HepG2 (cell line): ENCODE measurements around the gene LIPT1. TPM values are rescaled to one million over a fixed set of nuclear protein-coding genes. Genes with fewer than 3 reads are reported as not detected.

ENCODE experiments used
- CC2D1A ChIP-seq: sonication (generic); formaldehyde crosslinking; IDR thresholded peaks from 2 replicates; pipeline ENCODE4 v1.8.1; 2023; ENCODE audit warnings: mild to moderate bottlenecking, missing genetic modification reagents
- FOXJ3 ChIP-seq: sonication (generic); formaldehyde crosslinking; IDR thresholded peaks from 2 replicates; pipeline ENCODE4 v1.4.0; 2020; ENCODE audit warnings: missing genetic modification reagents, mild to moderate bottlenecking, borderline replicate concordance
- FOXK1 ChIP-seq: sonication (generic); formaldehyde crosslinking; IDR thresholded peaks from 2 replicates; pipeline ENCODE4 v1.4.0; 2020; ENCODE audit warnings: low read depth, missing genetic modification reagents, borderline replicate concordance
- JUNB ChIP-seq: sonication (generic); formaldehyde crosslinking; IDR thresholded peaks from 2 replicates; pipeline ENCODE4 v1.8.0; 2022; ENCODE audit warnings: missing genetic modification reagents, mild to moderate bottlenecking, borderline replicate concordance
- MED8 ChIP-seq: sonication (generic); formaldehyde crosslinking; IDR thresholded peaks from 2 replicates; pipeline ENCODE4 v1.8.1; 2023; ENCODE audit warnings: mild to moderate bottlenecking, missing genetic modification reagents; ENCODE audit not compliant: insufficient replicate concordance
- MIXL1 ChIP-seq: IDR thresholded peaks from 2 replicates; pipeline ENCODE4 v1.6.1; 2016
- TGIF2 ChIP-seq: IDR thresholded peaks from 2 replicates; pipeline ENCODE4 v1.6.1; 2016; ENCODE audit warnings: control low read depth, missing compliant biosample characterization
- ZNF230 ChIP-seq: sonication (generic); formaldehyde crosslinking; IDR thresholded peaks from 2 replicates; pipeline ENCODE4 v1.4.0; 2020; ENCODE audit warnings: mild to moderate bottlenecking, missing genetic modification reagents
- ZNF292 ChIP-seq: sonication (generic); formaldehyde crosslinking; IDR thresholded peaks from 2 replicates; pipeline ENCODE4 v1.8.1; 2022; ENCODE audit warnings: mild to moderate bottlenecking, low read depth, missing genetic modification reagents, borderline replicate concordance
- ZNF670 ChIP-seq: sonication (generic); formaldehyde crosslinking; IDR thresholded peaks from 2 replicates; pipeline ENCODE4 v1.8.0; 2022; ENCODE audit warnings: mild to moderate bottlenecking, missing genetic modification reagents, borderline replicate concordance
- ZNF678 ChIP-seq: sonication (generic); formaldehyde crosslinking; IDR thresholded peaks from 2 replicates; pipeline ENCODE4 v1.4.0; 2020; ENCODE audit warnings: mild to moderate bottlenecking, missing genetic modification reagents
- polyA plus RNA-seq, 8 experiments: library from polyadenylated mRNA; depleted of rRNA in 3 of 8; stranded (reverse) in 7 of 8; unstranded in 1 of 8; fragments of >200 nt; fragmentation: Illumina TruSeq in 4 of 8; extraction: Trizol in 4 of 8; gene quantifications; 2 replicates each; pipeline versions ENCODE4 v1.2.1 to v1.2.3, GENCODE V29; 2011 to 2016; ENCODE audit warnings: low read depth in 4 of 8, missing spikeins in 1 of 8, mixed read lengths in 1 of 8; ENCODE audit not compliant: insufficient read depth in 1 of 8
- total RNA-seq, 5 experiments: library from RNA; depleted of rRNA; stranded (reverse); fragments of >200 nt; fragmentation: Illumina TruSeq; extraction: Trizol; gene quantifications; 2 replicates each; pipeline ENCODE4 v1.2.3, GENCODE V29; 2016; ENCODE audit warnings: low read depth in 1 of 5
- TF ChIP-seq, protein P1 (sequence below): sonication (generic); formaldehyde crosslinking; IDR thresholded peaks from 2 replicates; pipeline ENCODE4 v1.4.0; 2020; ENCODE audit warnings: missing genetic modification reagents; ENCODE audit errors: not compliant biosample characterization
- TF ChIP-seq, protein P2 (sequence below): sonication (generic); formaldehyde crosslinking; IDR thresholded peaks from 2 replicates; pipeline ENCODE4 v1.4.0; 2020; ENCODE audit warnings: low read depth, mild to moderate bottlenecking, missing genetic modification reagents
- TF ChIP-seq, protein P3 (sequence below): sonication (generic); formaldehyde crosslinking; IDR thresholded peaks from 2 replicates; pipeline ENCODE4 v1.5.1; 2020; ENCODE audit warnings: missing genetic modification reagents, mild to moderate bottlenecking, borderline replicate concordance
- TF ChIP-seq, protein P4 (sequence below): sonication (generic); formaldehyde crosslinking; conservative IDR thresholded peaks from 2 replicates; pipeline ENCODE4 v1.4.0; 2020; ENCODE audit warnings: mild to moderate bottlenecking, missing genetic modification reagents, moderate library complexity
- TF ChIP-seq, protein P5 (sequence below): sonication (generic); formaldehyde crosslinking; IDR thresholded peaks from 2 replicates; pipeline ENCODE4 v1.4.0; 2020; ENCODE audit warnings: missing genetic modification reagents, borderline replicate concordance
- TF ChIP-seq, protein P6 (sequence below): sonication (generic); formaldehyde crosslinking; IDR thresholded peaks from 2 replicates; pipeline ENCODE4 v1.8.0; 2022; ENCODE audit warnings: mild to moderate bottlenecking, missing genetic modification reagents, moderate library complexity

Gene LIPT1
- total and polyA plus RNA-seq, 2 of the 13 experiments (the other 11 are each of a cell fraction or from before 2014, with no cell fraction given) = 8.0 to 9.6 TPM

DNA sequence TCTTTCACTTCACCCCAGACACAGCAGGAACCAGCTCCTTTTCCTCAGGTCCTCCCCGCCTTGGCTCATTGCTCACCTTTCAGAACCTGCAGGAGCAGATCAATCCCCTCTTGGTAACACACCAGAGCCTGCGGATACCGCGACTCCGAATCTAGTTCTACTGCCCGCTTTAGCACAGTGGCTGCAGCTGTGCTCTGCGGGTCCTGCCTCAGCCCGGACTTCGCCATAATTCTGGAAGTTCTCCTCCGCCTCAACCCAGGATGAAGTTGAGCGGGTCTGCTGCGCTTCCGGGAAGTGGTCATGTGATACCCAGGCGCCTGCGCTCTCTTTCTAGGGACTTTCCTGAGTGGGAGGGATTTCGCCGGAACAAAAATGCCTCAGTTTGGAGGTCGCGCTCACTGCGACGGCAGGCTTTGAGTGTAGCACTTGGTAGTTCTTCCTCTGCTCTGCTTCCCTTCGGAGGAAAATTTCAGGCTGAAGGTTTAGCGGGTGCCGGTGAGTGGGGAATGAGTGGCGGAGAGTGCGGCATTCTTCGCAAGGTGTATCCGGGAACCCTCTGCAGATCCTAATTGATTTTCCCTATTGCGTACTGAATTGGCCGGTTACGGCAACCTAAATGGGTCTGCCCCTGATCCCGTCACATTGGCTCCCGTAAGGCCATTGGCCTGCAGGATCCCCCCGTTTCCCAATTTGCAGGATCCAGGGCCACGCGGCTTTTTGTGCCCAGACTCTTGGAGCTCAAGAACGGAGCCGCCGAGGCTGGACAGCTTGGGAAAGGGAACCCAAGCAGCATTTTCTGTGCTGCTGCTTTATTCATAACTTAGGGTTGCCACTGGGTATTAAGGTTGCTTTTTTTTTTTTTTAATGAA, 26.2 kb downstream of the LIPT1 start, which contains the start of the genes MITD1 and MRPL30 (continued):
- TF ChIP-seq, protein P1, sequence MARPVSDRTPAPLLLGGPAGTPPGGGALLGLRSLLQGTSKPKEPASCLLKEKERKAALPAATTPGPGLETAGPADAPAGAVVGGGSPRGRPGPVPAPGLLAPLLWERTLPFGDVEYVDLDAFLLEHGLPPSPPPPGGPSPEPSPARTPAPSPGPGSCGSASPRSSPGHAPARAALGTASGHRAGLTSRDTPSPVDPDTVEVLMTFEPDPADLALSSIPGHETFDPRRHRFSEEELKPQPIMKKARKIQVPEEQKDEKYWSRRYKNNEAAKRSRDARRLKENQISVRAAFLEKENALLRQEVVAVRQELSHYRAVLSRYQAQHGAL (CRISPR knock-in tag) = no peak
- TF ChIP-seq, protein P2, sequence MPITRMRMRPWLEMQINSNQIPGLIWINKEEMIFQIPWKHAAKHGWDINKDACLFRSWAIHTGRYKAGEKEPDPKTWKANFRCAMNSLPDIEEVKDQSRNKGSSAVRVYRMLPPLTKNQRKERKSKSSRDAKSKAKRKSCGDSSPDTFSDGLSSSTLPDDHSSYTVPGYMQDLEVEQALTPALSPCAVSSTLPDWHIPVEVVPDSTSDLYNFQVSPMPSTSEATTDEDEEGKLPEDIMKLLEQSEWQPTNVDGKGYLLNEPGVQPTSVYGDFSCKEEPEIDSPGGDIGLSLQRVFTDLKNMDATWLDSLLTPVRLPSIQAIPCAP (CRISPR knock-in tag) = no peak
- TF ChIP-seq CC2D1A (CRISPR knock-in tag) = no peak
- TF ChIP-seq, protein P3, sequence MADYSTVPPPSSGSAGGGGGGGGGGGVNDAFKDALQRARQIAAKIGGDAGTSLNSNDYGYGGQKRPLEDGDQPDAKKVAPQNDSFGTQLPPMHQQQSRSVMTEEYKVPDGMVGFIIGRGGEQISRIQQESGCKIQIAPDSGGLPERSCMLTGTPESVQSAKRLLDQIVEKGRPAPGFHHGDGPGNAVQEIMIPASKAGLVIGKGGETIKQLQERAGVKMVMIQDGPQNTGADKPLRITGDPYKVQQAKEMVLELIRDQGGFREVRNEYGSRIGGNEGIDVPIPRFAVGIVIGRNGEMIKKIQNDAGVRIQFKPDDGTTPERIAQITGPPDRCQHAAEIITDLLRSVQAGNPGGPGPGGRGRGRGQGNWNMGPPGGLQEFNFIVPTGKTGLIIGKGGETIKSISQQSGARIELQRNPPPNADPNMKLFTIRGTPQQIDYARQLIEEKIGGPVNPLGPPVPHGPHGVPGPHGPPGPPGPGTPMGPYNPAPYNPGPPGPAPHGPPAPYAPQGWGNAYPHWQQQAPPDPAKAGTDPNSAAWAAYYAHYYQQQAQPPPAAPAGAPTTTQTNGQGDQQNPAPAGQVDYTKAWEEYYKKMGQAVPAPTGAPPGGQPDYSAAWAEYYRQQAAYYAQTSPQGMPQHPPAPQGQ (CRISPR knock-in tag) = peak; percentile 90; the same call in 1 of the 2 replicates
- peak; percentile 87 for TF ChIP-seq FOXK1 (CRISPR knock-in tag)
- TF ChIP-seq, protein P4, sequence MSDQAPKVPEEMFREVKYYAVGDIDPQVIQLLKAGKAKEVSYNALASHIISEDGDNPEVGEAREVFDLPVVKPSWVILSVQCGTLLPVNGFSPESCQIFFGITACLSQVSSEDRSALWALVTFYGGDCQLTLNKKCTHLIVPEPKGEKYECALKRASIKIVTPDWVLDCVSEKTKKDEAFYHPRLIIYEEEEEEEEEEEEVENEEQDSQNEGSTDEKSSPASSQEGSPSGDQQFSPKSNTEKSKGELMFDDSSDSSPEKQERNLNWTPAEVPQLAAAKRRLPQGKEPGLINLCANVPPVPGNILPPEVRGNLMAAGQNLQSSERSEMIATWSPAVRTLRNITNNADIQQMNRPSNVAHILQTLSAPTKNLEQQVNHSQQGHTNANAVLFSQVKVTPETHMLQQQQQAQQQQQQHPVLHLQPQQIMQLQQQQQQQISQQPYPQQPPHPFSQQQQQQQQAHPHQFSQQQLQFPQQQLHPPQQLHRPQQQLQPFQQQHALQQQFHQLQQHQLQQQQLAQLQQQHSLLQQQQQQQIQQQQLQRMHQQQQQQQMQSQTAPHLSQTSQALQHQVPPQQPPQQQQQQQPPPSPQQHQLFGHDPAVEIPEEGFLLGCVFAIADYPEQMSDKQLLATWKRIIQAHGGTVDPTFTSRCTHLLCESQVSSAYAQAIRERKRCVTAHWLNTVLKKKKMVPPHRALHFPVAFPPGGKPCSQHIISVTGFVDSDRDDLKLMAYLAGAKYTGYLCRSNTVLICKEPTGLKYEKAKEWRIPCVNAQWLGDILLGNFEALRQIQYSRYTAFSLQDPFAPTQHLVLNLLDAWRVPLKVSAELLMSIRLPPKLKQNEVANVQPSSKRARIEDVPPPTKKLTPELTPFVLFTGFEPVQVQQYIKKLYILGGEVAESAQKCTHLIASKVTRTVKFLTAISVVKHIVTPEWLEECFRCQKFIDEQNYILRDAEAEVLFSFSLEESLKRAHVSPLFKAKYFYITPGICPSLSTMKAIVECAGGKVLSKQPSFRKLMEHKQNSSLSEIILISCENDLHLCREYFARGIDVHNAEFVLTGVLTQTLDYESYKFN (CRISPR knock-in tag) = peak; percentile 68
- TF ChIP-seq ZNF678 (CRISPR knock-in tag) = no peak
- no peak for TF ChIP-seq JUNB (CRISPR knock-in tag)
- no peak; the same call in none of the 2 replicates for TF ChIP-seq TGIF2 (CRISPR knock-in tag)
- TF ChIP-seq, protein P5, sequence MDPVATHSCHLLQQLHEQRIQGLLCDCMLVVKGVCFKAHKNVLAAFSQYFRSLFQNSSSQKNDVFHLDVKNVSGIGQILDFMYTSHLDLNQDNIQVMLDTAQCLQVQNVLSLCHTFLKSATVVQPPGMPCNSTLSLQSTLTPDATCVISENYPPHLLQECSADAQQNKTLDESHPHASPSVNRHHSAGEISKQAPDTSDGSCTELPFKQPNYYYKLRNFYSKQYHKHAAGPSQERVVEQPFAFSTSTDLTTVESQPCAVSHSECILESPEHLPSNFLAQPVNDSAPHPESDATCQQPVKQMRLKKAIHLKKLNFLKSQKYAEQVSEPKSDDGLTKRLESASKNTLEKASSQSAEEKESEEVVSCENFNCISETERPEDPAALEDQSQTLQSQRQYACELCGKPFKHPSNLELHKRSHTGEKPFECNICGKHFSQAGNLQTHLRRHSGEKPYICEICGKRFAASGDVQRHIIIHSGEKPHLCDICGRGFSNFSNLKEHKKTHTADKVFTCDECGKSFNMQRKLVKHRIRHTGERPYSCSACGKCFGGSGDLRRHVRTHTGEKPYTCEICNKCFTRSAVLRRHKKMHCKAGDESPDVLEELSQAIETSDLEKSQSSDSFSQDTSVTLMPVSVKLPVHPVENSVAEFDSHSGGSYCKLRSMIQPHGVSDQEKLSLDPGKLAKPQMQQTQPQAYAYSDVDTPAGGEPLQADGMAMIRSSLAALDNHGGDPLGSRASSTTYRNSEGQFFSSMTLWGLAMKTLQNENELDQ (CRISPR knock-in tag) = peak; percentile 79; the same call in 1 of the 2 replicates
- peak; percentile 99 for TF ChIP-seq ZNF670 (CRISPR knock-in tag)
- TF ChIP-seq MED8 (CRISPR knock-in tag) = peak; percentile 97
- TF ChIP-seq, protein P6, sequence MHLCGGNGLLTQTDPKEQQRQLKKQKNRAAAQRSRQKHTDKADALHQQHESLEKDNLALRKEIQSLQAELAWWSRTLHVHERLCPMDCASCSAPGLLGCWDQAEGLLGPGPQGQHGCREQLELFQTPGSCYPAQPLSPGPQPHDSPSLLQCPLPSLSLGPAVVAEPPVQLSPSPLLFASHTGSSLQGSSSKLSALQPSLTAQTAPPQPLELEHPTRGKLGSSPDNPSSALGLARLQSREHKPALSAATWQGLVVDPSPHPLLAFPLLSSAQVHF = 0 out of 2 replicates have a peak, but pooled peaks have one; percentile 52
- peak; percentile 94 for TF ChIP-seq MIXL1
- peak; percentile 72 for TF ChIP-seq ZNF230 (CRISPR knock-in tag)
- peak; percentile 85; the same call in 1 of the 2 replicates for TF ChIP-seq ZNF292
- TF ChIP-seq FOXJ3 (CRISPR knock-in tag) = peak; percentile 69; the same call in 1 of the 2 replicates
